A549 (cell line): Measurements from ENCODE around the gene KREMEN1.

Experiments used
- CTCF ChIP-seq: fragments of >200 bp; sonication (Bioruptor Twin); formaldehyde crosslinking; IDR thresholded peaks from 3 replicates; pipeline ENCODE4 v1.5.1; 2016
- EP300 ChIP-seq, 2 experiments: fragments of >200 bp; sonication (Bioruptor Twin); formaldehyde crosslinking; IDR thresholded peaks; 2 replicates in 1 of 2; 3 replicates in 1 of 2; pipeline ENCODE4 v1.6.1; 2016 to 2017
- POLR2A ChIP-seq: IDR thresholded peaks from 2 replicates; pipeline ENCODE4 v1.6.1; 2012; ENCODE audit warnings: mild to moderate bottlenecking, low read length

DNA sequence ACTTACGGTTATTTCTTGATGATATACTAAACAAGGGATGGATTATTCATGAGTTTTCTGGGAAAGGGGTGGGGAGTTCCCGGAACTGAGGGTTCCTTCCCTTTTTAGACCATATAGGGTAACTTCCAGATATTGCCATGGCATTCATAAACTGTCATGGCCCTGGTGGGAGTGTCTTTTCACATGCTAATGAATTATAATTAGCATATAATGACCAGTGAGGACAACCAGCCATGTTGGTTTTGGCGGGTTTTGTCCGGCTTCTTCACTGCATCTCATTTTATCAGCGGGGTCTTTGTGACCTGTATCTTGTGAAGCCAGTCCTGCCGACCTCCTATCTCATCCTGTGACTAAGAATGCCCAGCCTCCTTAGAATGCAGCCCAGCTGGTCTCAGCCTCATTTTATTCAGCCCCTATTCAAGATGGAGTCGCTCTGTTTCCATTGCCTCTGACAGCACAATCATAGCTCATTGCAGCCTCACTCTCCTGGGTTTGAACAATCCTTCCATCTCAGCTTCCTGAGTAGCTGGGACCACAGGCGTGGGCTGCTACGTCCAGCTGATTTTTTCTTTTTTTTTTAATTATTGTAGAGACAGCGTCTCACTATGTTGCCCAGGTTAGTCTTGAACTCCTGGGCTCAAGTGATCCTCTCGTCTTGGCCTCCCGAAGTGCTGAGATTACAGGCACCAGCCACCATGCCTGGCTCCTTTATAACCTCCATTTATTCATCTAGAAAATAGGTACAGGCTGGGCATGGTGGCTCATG is 80.3 kb downstream of the KREMEN1 start:
- TF ChIP-seq EP300 (IDR thresholded peaks at IDR 0.05) (no peak), CTCF (no peak), POLR2A (no peak)
